K562 (cell line): Measurements from ENCODE around the gene SERINC5. TPM values are rescaled to one million over a fixed set of nuclear protein-coding genes. Genes with fewer than 3 reads are reported as not detected.

Source experiments
- ATAC-seq: fragments of 200-7000 bp; cut with Tn5 transposase; 3 replicates; pipeline ENCODE4 v1.9.1; 2020; ENCODE audit warnings: moderate library complexity
- BruUV-seq: library from RNA; stranded (reverse); fragments of 400-500 nt; replicated peaks from 2 replicates; lab custom pipeline; 2021; lab: Mats Ljungman, UMichigan
- CTCF ChIA-PET: fragments of 300-600 bp; formaldehyde crosslinking; extraction: SDS; loops from one replicate; lab custom pipeline; 2021; ENCODE audit warnings: low intra/inter-chr PET ratio; lab: Yijun Ruan, JAX
- POLR2A ChIA-PET: fragments of 300-600, 350-650 bp; sonication (Branson Sonifier 250); formaldehyde crosslinking; extraction: SDS; loops from one replicate; lab custom pipeline; 2021; ENCODE audit warnings: antibody characterized with exemption, inconsistent platforms; lab: Yijun Ruan, JAX
- DNase-seq, 4 experiments: peaks; one replicate each; pipeline versions ENCODE4 v3.0.0 to v3.0.0-alpha.2; 2011 to 2018; ENCODE audit warnings: low spot score in 3 of 4, mixed read lengths in 3 of 4; ENCODE audit errors: extremely low read depth in 1 of 4
- FAIRE-seq: peaks from 2 replicates; lab custom pipeline; 2011; peaks lifted over from hg19 to GRCh38; lab: Jason Lieb, UNC
- H2AFZ ChIP-seq: 2 replicates; pipeline ENCODE4 v1.6.0; 2011; ENCODE audit warnings: low read depth, low read length, control low read depth, inconsistent platforms
- H3K27ac ChIP-seq: fragments of 200-600 bp; 3 replicates; pipeline ENCODE4 v1.8.0; 2011; ENCODE audit warnings: low read depth, mild to moderate bottlenecking, control low read depth, inconsistent platforms, low read length, moderate library complexity, mixed read lengths; ENCODE audit errors: extremely low read depth
- H3K27me3 ChIP-seq, 2 experiments: fragments of 300-600 bp in 1 of 2; 2 replicates in 1 of 2; 3 replicates in 1 of 2; pipeline versions ENCODE4 v1.6.0 to v1.8.0; 2011; ENCODE audit warnings: inconsistent platforms in 2 of 2, low read length in 2 of 2, mild to moderate bottlenecking in 1 of 2, mixed read lengths in 1 of 2, moderate library complexity in 1 of 2; ENCODE audit not compliant: control insufficient read depth in 2 of 2, insufficient read depth in 2 of 2
- H3K36me3 ChIP-seq: fragments of 300-600 bp; 3 replicates; pipeline ENCODE4 v1.8.0; 2011; ENCODE audit warnings: mild to moderate bottlenecking, low read length, inconsistent platforms; ENCODE audit not compliant: control insufficient read depth, insufficient read depth
- H3K4me1 ChIP-seq, 2 experiments: fragments of 200-600 bp in 1 of 2; replicated peaks in 1 of 2; 2 replicates in 1 of 2; 3 replicates in 1 of 2; pipeline versions ENCODE4 v1.5.1 to v1.8.0; 2011; ENCODE audit warnings: inconsistent platforms in 2 of 2, low read length in 2 of 2, mild to moderate bottlenecking in 1 of 2, mixed read lengths in 1 of 2, moderate library complexity in 1 of 2; ENCODE audit not compliant: control insufficient read depth in 2 of 2, insufficient read depth in 2 of 2
- H3K4me2 ChIP-seq: 2 replicates; pipeline ENCODE4 v1.6.1; 2011; ENCODE audit warnings: low read length, control low read depth, inconsistent platforms, mixed read lengths; ENCODE audit not compliant: insufficient read depth
- H3K4me3 ChIP-seq: fragments of 200-600 bp; sonication (generic), shearing (Covaris generic); 2 replicates; pipeline ENCODE4 v1.5.1; 2016; ENCODE audit warnings: control low read depth, inconsistent platforms
- H3K79me2 ChIP-seq: fragments of 200-600 bp; 3 replicates; pipeline ENCODE4 v1.8.0; 2011; ENCODE audit warnings: low read length, inconsistent platforms; ENCODE audit not compliant: control insufficient read depth, insufficient read depth
- H3K9ac ChIP-seq, 2 experiments: 2 replicates each; pipeline versions ENCODE4 v1.6.0 to v1.6.1; 2011; ENCODE audit warnings: low read depth in 2 of 2, low read length in 2 of 2, control low read depth in 1 of 2, inconsistent platforms in 1 of 2, mild to moderate bottlenecking in 1 of 2, mixed read lengths in 1 of 2; ENCODE audit not compliant: insufficient read depth in 1 of 2
- H3K9me1 ChIP-seq: one replicate; pipeline ENCODE4 v1.6.0; 2011; ENCODE audit warnings: inconsistent platforms, mild to moderate bottlenecking, low read length, moderate library complexity; ENCODE audit not compliant: control insufficient read depth, insufficient read depth
- H3K9me3 ChIP-seq: replicated peaks from 2 replicates; pipeline ENCODE4 v1.5.1; 2011; ENCODE audit warnings: low read depth, low read length, inconsistent platforms; ENCODE audit not compliant: control insufficient read depth, insufficient read depth
- H4K20me1 ChIP-seq: replicated peaks from 2 replicates; pipeline ENCODE4 v1.6.1; 2011; ENCODE audit warnings: low read length, inconsistent platforms, mixed read lengths; ENCODE audit not compliant: control insufficient read depth, insufficient read depth
- KLF6 ChIP-seq: fragments of 250-450 bp; sonication (Bioruptor Pico); IDR thresholded peaks from 2 replicates; pipeline ENCODE4 v1.4.0; 2020; ENCODE audit warnings: mild to moderate bottlenecking, moderate library complexity, borderline replicate concordance
- RBM22 ChIP-seq: fragments of 200-400 bp; formaldehyde crosslinking; IDR thresholded peaks from 2 replicates; pipeline ENCODE4 v1.6.1; 2018; ENCODE audit warnings: low read length, low read depth; ENCODE audit not compliant: poor library complexity, severe bottlenecking
- RBM25 ChIP-seq: fragments of 200-400 bp; formaldehyde crosslinking; IDR thresholded peaks from 2 replicates; pipeline ENCODE4 v1.6.1; 2018; ENCODE audit warnings: low read length, low read depth, moderate library complexity; ENCODE audit not compliant: severe bottlenecking
- SIN3B ChIP-seq: fragments of 450-650 bp; IDR thresholded peaks from 2 replicates; pipeline ENCODE4 v1.6.1; 2017; ENCODE audit warnings: low read depth, mild to moderate bottlenecking, moderate library complexity
- TAF7 ChIP-seq: fragments of 450-650 bp; IDR thresholded peaks from 2 replicates; pipeline ENCODE4 v1.6.1; 2016; ENCODE audit warnings: missing genetic modification characterization, missing compliant biosample characterization
- WGBS: fragments of 100-300 bp; shearing (Covaris generic); methylation state at CpG from one replicate; pipeline ENCODE4 v1.1.6; 2016; ENCODE audit warnings: low coverage, mixed read lengths; ENCODE audit not compliant: insufficient coverage; ENCODE audit errors: missing lambda C conversion rate; 5-methylcytosine and 5-hydroxymethylcytosine counted together
- in situ Hi-C: fragments of 300-500 bp; cut with MboI; formaldehyde crosslinking; loops from 4 replicates; pipeline ENCODE4 v1.15.0; 2018; ENCODE audit warnings: inconsistent platforms, mixed read lengths
- intact Hi-C: fragments of 100-400 bp; cut with micrococcal nuclease; formaldehyde crosslinking; loops from 2 replicates; pipeline ENCODE4 v1.14.2; 2022
- polyA plus RNA-seq, 8 experiments: library from polyadenylated mRNA; depleted of rRNA in 4 of 8; stranded (reverse) in 5 of 8; unstranded in 3 of 8; fragments of >200 nt; fragmentation: Nextera tagmentation in 2 of 8; fragmentation: Illumina TruSeq in 1 of 8; extraction: Ambion mirVana in 2 of 8; extraction: Trizol in 1 of 8; gene quantifications; 2 replicates each; pipeline versions ENCODE4 v1.2.1 to v1.2.3, GENCODE V29; 2011 to 2014; ENCODE audit warnings: inconsistent platforms in 1 of 8, missing spikeins in 1 of 8
- total RNA-seq, 7 experiments: library from RNA; depleted of rRNA in 6 of 7; stranded (reverse); fragments of >200 nt in 6 of 7; fragmentation: Illumina TruSeq in 2 of 7; extraction: Trizol in 2 of 7; gene quantifications; 2 replicates each; pipeline versions ENCODE4 v1.2.1 to v1.2.3, GENCODE V29; 2011 to 2021; ENCODE audit warnings: low replicate concordance in 1 of 7

Gene SERINC5
- total and polyA plus RNA-seq, 9 of the 15 experiments (the other 6 are each of a cell fraction or from before 2014, with no cell fraction given), result 1.4 to 7.9 (median 3.7) TPM

DNA sequence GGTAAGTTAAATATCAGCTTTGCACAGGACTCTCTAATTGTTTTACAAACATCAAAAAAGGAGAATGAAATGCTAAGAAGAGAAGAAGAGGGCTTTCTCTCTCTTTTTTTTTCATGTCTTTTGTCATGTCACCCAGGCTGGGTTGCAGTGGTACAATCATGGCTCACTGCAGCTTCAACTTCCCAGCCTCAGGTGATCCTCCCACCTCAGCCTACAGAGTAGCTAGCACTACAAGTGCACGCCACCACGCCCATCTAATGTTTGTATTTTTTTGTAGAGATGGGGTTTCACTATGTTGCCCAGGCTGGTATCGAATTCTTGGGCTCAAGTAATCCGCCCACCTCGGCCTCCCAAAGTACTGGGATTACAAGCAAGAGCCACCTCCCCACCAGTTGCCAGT, 18.6 kb downstream of the SERINC5 start:
- 82% methylated on average over 5 of the region's 5 CpGs for WGBS
- in situ Hi-C loops, result no loop called here
- ChIA-PET POLR2A (no interaction called here), CTCF (interaction anchor here (0.6 kb wide), 1 partner anchor 506 kb away, joined by 3 read pairs; no protein-coding TSS in a partner anchor)
- H2AFZ ChIP-seq, result no peak overlapping the region
- H4K20me1 ChIP-seq, result no peaks in the 10 kb centered on the region
- H3K36me3 ChIP-seq, result no peaks in the 10 kb centered on the region
- H3K9me3 ChIP-seq, result no peaks in the 10 kb centered on the region; the same call in 1 of the 2 replicates
- no peaks in the 10 kb centered on the region for H3K9me1 ChIP-seq
- FAIRE-seq (no peak), ATAC-seq (no peak)
- intact Hi-C loops, result no loop called here
- BruUV-seq, result no TSS peak
- no peak overlapping the region for H3K27ac ChIP-seq
- H3K79me2 ChIP-seq, result no peaks in the 10 kb centered on the region
- H3K27me3 ChIP-seq, result no peaks in the 10 kb centered on the region
- no peak overlapping the region for H3K4me2 ChIP-seq
- H3K4me1 ChIP-seq, result peaks cover 0 to 4% of the 10 kb centered on the region in 2 experiments; a peak in 1 of 5 replicates
- H3K9ac ChIP-seq, result no peak overlapping the region
- no peak for TF ChIP-seq RBM25
- no peak for TF ChIP-seq RBM22
- TF ChIP-seq SIN3B, result no peak
- TF ChIP-seq TAF7 (tag), result no peak
- no peak for TF ChIP-seq KLF6 (CRISPR knock-in tag)
- TF ChIP-seq, all 486 proteins: peak for 0
- DNase-seq, result no peak
- H3K4me3 ChIP-seq, result no peak overlapping the region
